ENCODE data around the gene CACNA2D3.

- TF ChIP-seq, protein P1, sequence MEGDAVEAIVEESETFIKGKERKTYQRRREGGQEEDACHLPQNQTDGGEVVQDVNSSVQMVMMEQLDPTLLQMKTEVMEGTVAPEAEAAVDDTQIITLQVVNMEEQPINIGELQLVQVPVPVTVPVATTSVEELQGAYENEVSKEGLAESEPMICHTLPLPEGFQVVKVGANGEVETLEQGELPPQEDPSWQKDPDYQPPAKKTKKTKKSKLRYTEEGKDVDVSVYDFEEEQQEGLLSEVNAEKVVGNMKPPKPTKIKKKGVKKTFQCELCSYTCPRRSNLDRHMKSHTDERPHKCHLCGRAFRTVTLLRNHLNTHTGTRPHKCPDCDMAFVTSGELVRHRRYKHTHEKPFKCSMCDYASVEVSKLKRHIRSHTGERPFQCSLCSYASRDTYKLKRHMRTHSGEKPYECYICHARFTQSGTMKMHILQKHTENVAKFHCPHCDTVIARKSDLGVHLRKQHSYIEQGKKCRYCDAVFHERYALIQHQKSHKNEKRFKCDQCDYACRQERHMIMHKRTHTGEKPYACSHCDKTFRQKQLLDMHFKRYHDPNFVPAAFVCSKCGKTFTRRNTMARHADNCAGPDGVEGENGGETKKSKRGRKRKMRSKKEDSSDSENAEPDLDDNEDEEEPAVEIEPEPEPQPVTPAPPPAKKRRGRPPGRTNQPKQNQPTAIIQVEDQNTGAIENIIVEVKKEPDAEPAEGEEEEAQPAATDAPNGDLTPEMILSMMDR (IDR thresholded peaks at IDR 0.05; ENCODE audit: poor library complexity, severe bottlenecking): no peak
- no peak for TF ChIP-seq SMC3 (conservative IDR thresholded peaks at IDR 0.05; ENCODE audit: poor library complexity)
- no peak for TF ChIP-seq EZH2 (IDR thresholded peaks at IDR 0.05; ENCODE audit: borderline replicate concordance, insufficient read depth, low read length, poor library complexity, severe bottlenecking)
- no peak for TF ChIP-seq POLR2AphosphoS5 (IDR thresholded peaks at IDR 0.05)
- TF ChIP-seq EP300 (conservative IDR thresholded peaks at IDR 0.05; ENCODE audit: poor library complexity, severe bottlenecking): no peak
Observed at GRCh38 chr3:54537506-54537905, 415.2 kb downstream of the CACNA2D3 start.

All from neural cell (in vitro differentiated cells).